Amniotic epithelial cell (primary cell): ENCODE measurements around the gene VTN.
A peak's percentile ranks its signal among the peaks of the same experiment; 100 is the strongest.

Experiments used
- DNase-seq: peaks from one replicate; pipeline ENCODE4 v3.0.0-alpha.2; 2010; ENCODE audit warnings: low read depth

The VTN gene

DNA sequence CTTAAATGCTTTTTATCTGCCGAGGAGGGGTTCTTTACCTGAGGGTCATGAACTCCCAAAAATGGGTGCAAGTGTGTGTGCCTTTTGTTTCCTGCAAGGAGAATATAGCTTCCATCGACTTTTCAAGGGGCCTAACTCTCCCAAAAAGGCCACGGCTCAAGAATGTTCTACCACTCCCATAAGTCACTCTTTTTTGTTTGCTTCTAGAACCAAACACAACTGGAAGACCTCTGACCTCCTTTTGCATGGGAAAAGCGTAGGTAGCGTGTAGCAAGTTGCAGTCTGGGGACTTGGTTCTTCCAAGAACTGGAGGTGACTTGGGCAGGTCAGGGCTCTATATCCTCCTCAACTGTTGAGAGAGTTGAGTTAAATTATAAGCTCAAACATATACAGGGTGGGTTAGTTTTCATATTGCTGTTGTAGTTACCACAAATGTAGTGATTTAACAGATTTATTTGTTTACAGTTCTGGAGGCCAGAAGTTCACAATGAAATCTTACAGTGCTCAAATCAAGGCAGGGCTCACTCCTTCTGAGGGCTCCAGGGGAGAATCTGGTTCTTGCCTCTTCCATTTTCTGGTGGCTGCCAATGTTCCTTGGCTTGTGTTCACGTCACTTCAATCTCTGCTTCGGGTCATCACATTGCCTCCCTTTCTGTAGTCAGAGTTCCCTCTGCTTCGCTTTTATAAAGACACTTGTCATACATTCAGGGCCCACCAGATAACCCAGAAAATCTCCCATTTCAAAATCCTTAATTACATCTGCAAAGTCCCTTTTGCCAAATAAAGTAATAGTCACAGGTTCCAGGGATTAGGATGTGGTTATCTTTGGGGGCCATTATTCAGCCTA is 49.7 kb downstream of the VTN start:
- DNase-seq = no peak

DNA sequence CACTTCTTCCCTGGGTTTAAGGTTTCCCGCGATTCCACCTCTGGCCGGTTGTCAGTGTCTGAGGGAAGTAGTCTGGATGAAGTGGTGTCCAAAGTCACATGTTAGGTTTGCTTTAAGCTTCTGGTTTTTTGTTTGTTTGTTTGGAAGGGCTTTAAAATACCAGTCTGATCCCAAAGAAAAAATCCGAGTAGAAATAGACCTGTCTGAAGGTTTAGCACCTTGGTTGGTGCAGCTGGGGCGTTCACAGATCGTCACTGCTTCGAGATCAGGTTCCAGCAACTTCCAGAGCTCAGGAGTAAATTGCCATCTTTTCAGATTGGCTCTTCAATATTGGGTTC is 50.5 kb downstream of the VTN start:
- no peak for DNase-seq

DNA sequence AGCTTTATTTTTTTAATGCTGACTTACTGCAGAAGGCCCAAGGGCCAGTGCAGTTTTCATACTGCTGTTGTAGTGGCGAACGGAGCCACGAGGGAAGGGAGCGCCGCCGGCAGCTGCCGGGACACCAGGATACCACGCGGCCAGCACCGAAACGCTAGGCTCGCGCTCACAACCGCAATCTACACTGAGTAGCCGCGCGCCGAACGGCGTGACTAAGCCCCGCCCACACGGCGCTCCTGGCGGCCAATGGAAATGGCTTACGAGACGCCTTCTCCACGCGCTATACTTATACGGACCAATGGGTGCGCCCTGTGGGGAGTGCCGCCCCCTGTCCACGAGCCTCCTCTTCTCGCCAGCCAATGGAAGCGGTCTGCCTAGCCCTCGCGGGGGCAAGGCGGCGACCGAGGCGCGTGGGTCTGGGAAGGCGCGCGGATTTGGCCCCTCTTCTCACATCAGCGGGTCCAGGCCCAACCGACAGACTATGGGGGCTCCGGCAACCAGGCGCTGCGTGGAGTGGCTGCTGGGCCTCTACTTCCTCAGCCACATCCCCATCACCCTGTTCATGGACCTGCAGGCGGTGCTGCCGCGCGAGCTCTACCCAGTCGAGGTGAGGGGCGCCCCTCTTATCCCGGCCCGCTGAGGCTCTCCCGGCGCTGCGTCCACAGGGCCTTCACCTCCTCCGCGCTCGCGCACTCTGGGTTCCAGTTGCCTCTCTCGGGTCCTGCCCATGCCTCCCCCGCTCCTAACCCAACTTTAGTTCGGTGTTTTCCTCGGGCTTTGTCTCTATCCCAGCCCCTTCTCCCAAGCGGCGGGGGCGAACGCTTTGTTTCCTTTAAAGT is 51.1 kb downstream of the VTN start, which contains the start of gene TMEM97:
Gene TMEM97 (plus strand): TSS at position 442 of the 839 bp plus-strand sequence. CDS start 40 bp downstream, at position 482.
- DNase-seq = peak; percentile 96

DNA sequence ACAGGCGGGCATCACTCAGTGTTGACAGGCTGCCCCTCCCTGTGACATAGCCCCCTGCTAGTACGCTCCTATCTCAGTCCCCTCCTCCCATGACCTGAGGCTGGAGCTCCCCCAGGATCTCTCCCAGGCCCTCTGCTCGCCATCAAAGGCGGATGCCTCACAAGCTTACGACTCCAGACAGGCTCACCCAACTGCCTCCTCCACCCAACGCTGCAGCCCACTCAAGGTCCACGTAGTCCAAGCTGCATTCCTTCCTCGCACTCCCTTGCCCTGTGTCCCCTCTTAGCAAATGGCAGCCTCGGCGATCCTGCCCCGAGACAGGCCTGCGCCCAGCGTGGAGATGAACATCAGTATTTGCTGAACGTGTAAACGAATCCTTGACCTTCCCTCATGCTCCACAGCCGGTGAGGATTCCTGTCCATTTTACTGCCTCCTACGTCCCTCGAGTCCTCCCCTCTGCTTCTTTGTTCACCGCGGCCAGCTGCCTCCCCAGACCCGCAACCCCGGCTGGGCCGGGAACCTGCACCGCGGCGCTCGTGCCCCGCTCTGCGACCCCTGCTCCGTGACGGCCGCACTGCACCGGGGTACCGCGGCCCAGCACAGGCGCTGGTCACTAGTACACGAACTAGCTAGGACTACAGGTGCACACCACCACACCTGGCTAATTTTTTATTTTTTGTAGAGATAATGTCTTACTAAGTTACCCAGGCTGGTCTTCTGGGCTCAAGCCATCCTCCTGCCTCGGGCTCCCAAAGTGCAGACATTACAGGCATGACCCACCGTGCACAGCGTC is 51.9 kb downstream of the VTN start:
- no peak for DNase-seq
